Left lobe of liver (tissue), 1 donor: ENCODE data around the gene COPB1. TPM values are rescaled to one million over a fixed set of nuclear protein-coding genes. Genes with fewer than 3 reads are reported as not detected.

Experiments
- total RNA-seq: library from RNA; stranded (reverse); gene quantifications from one replicate; pipeline ENCODE4 v1.2.1, GENCODE V29; 2021
- donor health status: DM: no; HTN: yes; CAD: no.

Gene COPB1
- total RNA-seq, 1 donor from 2014 or later = 40.8 TPM

Other genes with a start within 250 kb of the COPB1 start
- gene RRAS2, start 140.6 kb downstream of the COPB1 start, total RNA-seq = 24.1 TPM
- gene PSMA1, start 20.6 kb upstream of the COPB1 start, total RNA-seq = 63.9 TPM
- gene PDE3B, start 144.0 kb upstream of the COPB1 start, total RNA-seq = 41.1 TPM